Measurements from ENCODE around the gene RPS4Y2. TPM values are rescaled to one million over a fixed set of nuclear protein-coding genes. Genes with fewer than 3 reads are reported as not detected.

Gene RPS4Y2
- total RNA-seq, 2 donors from 2014 or later: not detected

- H3K4me1 ChIP-seq (ENCODE audit: control insufficient read depth in 1 of 2, low read depth in 2 of 2): no peaks in the 10 kb centered on the region
- no peak overlapping the region for H3K27ac ChIP-seq
- no peaks in the 10 kb centered on the region for H3K27me3 ChIP-seq (replicated peaks; ENCODE audit: insufficient read depth)
- H3K36me3 ChIP-seq: no peaks in the 10 kb centered on the region
- peak; percentile 27 for TF ChIP-seq CTCF (IDR thresholded peaks at IDR 0.05)
- ATAC-seq (ENCODE audit: insufficient number of reproducible peaks, low FRiP score, low read depth) (no peak), DNase-seq (ENCODE audit: low spot score) (no peak)
- H3K4me3 ChIP-seq: no peak overlapping the region
- no peaks in the 10 kb centered on the region for H3K9me3 ChIP-seq
Observed at GRCh38 chrY:20740609-20741008, 15.3 kb upstream of the RPS4Y2 start.

DNA sequence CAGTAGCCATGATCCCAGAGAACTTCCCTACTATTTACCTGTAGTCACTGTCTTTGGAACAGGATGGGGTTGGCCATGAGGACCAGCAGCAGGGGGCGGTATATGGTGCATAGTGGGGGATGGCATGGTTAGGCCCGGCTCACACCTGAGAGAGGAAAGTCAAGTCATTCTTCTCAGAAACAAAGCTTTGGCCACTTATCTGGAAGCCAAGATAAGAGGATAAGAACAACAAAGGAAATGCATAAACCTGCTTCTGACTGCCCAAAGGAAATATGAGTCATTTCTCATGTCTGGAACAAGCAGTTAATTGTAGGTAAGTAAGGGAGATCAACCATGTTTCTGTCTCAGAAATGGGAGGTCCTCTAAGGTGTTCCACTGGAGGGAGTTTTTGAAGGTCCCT lies 10.8 kb upstream of the RPS4Y2 start:
- no peaks in the 10 kb centered on the region for H3K27me3 ChIP-seq (replicated peaks; ENCODE audit: insufficient read depth)
- ATAC-seq (ENCODE audit: insufficient number of reproducible peaks, low FRiP score, low read depth) (no peak), DNase-seq (ENCODE audit: low spot score) (no peak)
- no peaks in the 10 kb centered on the region for H3K9me3 ChIP-seq
- H3K4me1 ChIP-seq (ENCODE audit: control insufficient read depth in 1 of 2, low read depth in 2 of 2): no peaks in the 10 kb centered on the region
- no peak overlapping the region for H3K4me3 ChIP-seq
- TF ChIP-seq CTCF (IDR thresholded peaks at IDR 0.05): no peak
- no peak overlapping the region for H3K27ac ChIP-seq
- H3K36me3 ChIP-seq: no peaks in the 10 kb centered on the region

DNA sequence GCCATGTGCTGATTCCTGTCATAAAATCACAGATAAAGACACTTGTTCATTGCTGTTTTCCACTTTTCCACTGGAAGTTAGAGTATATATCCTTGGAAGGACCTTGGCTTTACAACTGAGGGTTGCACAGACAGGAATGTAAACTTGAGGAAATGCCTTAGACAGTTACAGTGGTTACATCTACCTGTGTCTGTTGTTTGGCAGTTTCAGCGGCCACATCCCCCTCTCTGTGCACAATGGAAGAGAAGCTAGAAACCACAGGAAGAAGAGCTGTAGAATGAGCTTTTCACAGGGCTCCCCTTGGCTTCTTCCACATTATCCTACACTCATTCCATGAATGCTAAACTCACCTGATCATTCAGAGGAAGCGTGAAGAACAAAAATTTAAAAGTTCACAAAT lies 9.0 kb upstream of the RPS4Y2 start:
- H3K27me3 ChIP-seq (replicated peaks; ENCODE audit: insufficient read depth): no peaks in the 10 kb centered on the region
- ATAC-seq (ENCODE audit: insufficient number of reproducible peaks, low FRiP score, low read depth) (no peak), DNase-seq (ENCODE audit: low spot score) (no peak)
- H3K9me3 ChIP-seq: no peaks in the 10 kb centered on the region
- no peak for TF ChIP-seq CTCF (IDR thresholded peaks at IDR 0.05)
- H3K4me1 ChIP-seq (ENCODE audit: control insufficient read depth in 1 of 2, low read depth in 2 of 2): no peaks in the 10 kb centered on the region
- H3K4me3 ChIP-seq: no peak overlapping the region
- no peak overlapping the region for H3K27ac ChIP-seq
- H3K36me3 ChIP-seq: no peaks in the 10 kb centered on the region

DNA sequence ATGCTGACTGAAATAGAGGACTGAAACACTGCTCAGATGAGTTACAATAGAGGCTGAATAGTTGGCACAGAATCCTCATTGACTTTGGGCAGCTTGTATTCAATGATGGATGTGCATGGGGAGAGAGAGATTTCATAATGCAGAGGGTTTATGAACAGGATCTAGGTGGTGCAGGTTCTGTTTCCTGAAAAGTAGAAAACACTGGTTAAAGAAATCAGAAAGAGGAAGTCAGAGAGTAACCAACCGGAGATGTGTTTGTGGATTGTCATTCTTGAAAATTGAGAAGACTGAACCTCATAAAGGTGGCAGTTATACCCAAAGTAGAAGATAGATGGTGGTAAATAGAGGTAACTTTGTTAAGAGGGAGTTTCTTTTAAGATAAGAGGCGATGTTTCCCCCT lies 8.0 kb downstream of the RPS4Y2 start:
- Histone ChIP-seq H3K4me1 (ENCODE audit: control insufficient read depth in 1 of 2, low read depth in 2 of 2) (no peaks in the 10 kb centered on the region), H3K9me3 (no peaks in the 10 kb centered on the region), H3K4me3 (no peak overlapping the region), H3K27me3 (replicated peaks; ENCODE audit: insufficient read depth) (no peaks in the 10 kb centered on the region), H3K36me3 (no peaks in the 10 kb centered on the region), H3K27ac (no peak overlapping the region)
- ATAC-seq (ENCODE audit: insufficient number of reproducible peaks, low FRiP score, low read depth) (no peak), DNase-seq (ENCODE audit: low spot score) (no peak)
- TF ChIP-seq CTCF (IDR thresholded peaks at IDR 0.05): no peak

- no peak for TF ChIP-seq CTCF (IDR thresholded peaks at IDR 0.05)
- Histone ChIP-seq H3K27ac (no peak overlapping the region), H3K36me3 (no peaks in the 10 kb centered on the region), H3K4me3 (no peak overlapping the region), H3K27me3 (replicated peaks; ENCODE audit: insufficient read depth) (no peaks in the 10 kb centered on the region), H3K4me1 (ENCODE audit: control insufficient read depth in 1 of 2, low read depth in 2 of 2) (no peaks in the 10 kb centered on the region), H3K9me3 (no peaks in the 10 kb centered on the region)
- no peak for ATAC-seq (ENCODE audit: insufficient number of reproducible peaks, low FRiP score, low read depth)
- DNase-seq (ENCODE audit: low spot score): no peak
Observed at GRCh38 chrY:20765117-20765516, 9.2 kb downstream of the RPS4Y2 start.

Measured in thoracic aorta (tissue), 2 donors.